HepG2 (cell line): ENCODE data around the gene BBIP1. TPM values are rescaled to one million over a fixed set of nuclear protein-coding genes. Genes with fewer than 3 reads are reported as not detected.

Experiments used
- AKAP8 ChIP-seq: sonication (generic); formaldehyde crosslinking; IDR thresholded peaks from 2 replicates; pipeline ENCODE4 v1.5.1; 2020; ENCODE audit warnings: mild to moderate bottlenecking, missing genetic modification reagents
- CBX2 ChIP-seq, 2 experiments: fragments of 200-600 bp in 1 of 2; sonication (generic); formaldehyde crosslinking in 1 of 2; IDR thresholded peaks; 2 replicates each; pipeline versions ENCODE4 v1.7.0 to v1.8.1; 2018 to 2022; ENCODE audit warnings: low read depth in 2 of 2, low read length in 1 of 2, mild to moderate bottlenecking in 1 of 2, missing genetic modification reagents in 1 of 2
- EHMT2 ChIP-seq: fragments of 200-600 bp; sonication (generic); IDR thresholded peaks from 2 replicates; pipeline ENCODE4 v1.7.0; 2017; ENCODE audit warnings: antibody characterized with exemption, low read depth, low read length, borderline replicate concordance
- KDM6A ChIP-seq: IDR thresholded peaks from 2 replicates; pipeline ENCODE4 v1.6.1; 2016; ENCODE audit warnings: low read depth
- MXI1 ChIP-seq: IDR thresholded peaks from 3 replicates; pipeline ENCODE4 v1.6.1; 2012; ENCODE audit warnings: low read depth, low read length, inconsistent platforms, borderline replicate concordance
- PAF1 ChIP-seq: IDR thresholded peaks from 2 replicates; pipeline ENCODE4 v1.6.1; 2016; ENCODE audit warnings: missing genetic modification reagents, missing compliant biosample characterization
- POLR2A ChIP-seq, 2 experiments: IDR thresholded peaks; 2 replicates each; pipeline ENCODE4 v1.6.1; 2011; ENCODE audit warnings: low read depth in 2 of 2, low read length in 2 of 2, mild to moderate bottlenecking in 1 of 2, moderate library complexity in 1 of 2; ENCODE audit not compliant: insufficient read depth in 1 of 2
- SP1 ChIP-seq, 2 experiments: fragments of 450-650 bp in 1 of 2; sonication (generic) in 1 of 2; formaldehyde crosslinking in 1 of 2; IDR thresholded peaks; 2 replicates each; pipeline versions ENCODE4 v1.4.0 to v1.6.1; 2016 to 2020; ENCODE audit warnings: missing genetic modification reagents in 1 of 2
- ZNF207 ChIP-seq: fragments of 450-650 bp; IDR thresholded peaks from 2 replicates; pipeline ENCODE4 v1.6.1; 2016; ENCODE audit warnings: antibody characterized with exemption, borderline replicate concordance
- ZNF431 ChIP-seq: sonication (generic); formaldehyde crosslinking; IDR thresholded peaks from 2 replicates; pipeline ENCODE4 v1.9.0; 2022; ENCODE audit warnings: missing genetic modification reagents, low read depth, mild to moderate bottlenecking, borderline replicate concordance
- ZNF460 ChIP-seq: sonication (generic); formaldehyde crosslinking; IDR thresholded peaks from 2 replicates; pipeline ENCODE4 v1.5.1; 2020; ENCODE audit warnings: missing genetic modification reagents, mild to moderate bottlenecking, borderline replicate concordance
- ZNF766 ChIP-seq: sonication (generic); formaldehyde crosslinking; IDR thresholded peaks from 2 replicates; pipeline ENCODE4 v1.5.0; 2020; ENCODE audit warnings: missing genetic modification reagents, borderline replicate concordance
- ZNF772 ChIP-seq: sonication (generic); formaldehyde crosslinking; IDR thresholded peaks from 2 replicates; pipeline ENCODE4 v1.5.0; 2020; ENCODE audit warnings: mild to moderate bottlenecking, missing genetic modification reagents
- polyA plus RNA-seq, 8 experiments: library from polyadenylated mRNA; depleted of rRNA in 3 of 8; stranded (reverse) in 7 of 8; unstranded in 1 of 8; fragments of >200 nt; fragmentation: Illumina TruSeq in 4 of 8; extraction: Trizol in 4 of 8; gene quantifications; 2 replicates each; pipeline versions ENCODE4 v1.2.1 to v1.2.3, GENCODE V29; 2011 to 2016; ENCODE audit warnings: low read depth in 4 of 8, missing spikeins in 1 of 8, mixed read lengths in 1 of 8; ENCODE audit not compliant: insufficient read depth in 1 of 8
- total RNA-seq, 5 experiments: library from RNA; depleted of rRNA; stranded (reverse); fragments of >200 nt; fragmentation: Illumina TruSeq; extraction: Trizol; gene quantifications; 2 replicates each; pipeline ENCODE4 v1.2.3, GENCODE V29; 2016; ENCODE audit warnings: low read depth in 1 of 5
- TF ChIP-seq, protein P1 (sequence below): sonication (generic); formaldehyde crosslinking; IDR thresholded peaks from 2 replicates; pipeline ENCODE4 v1.4.0; 2020; ENCODE audit warnings: mild to moderate bottlenecking, missing genetic modification reagents
- TF ChIP-seq, protein P2 (sequence below): sonication (generic); formaldehyde crosslinking; IDR thresholded peaks from 2 replicates; pipeline ENCODE4 v1.4.0; 2020; ENCODE audit warnings: mild to moderate bottlenecking, low read depth, missing genetic modification reagents
- TF ChIP-seq, protein P3 (sequence below): sonication (generic); formaldehyde crosslinking; IDR thresholded peaks from 2 replicates; pipeline ENCODE4 v1.4.0; 2020; ENCODE audit warnings: missing genetic modification reagents, borderline replicate concordance
- TF ChIP-seq, protein P4 (sequence below): IDR thresholded peaks from 2 replicates; pipeline ENCODE4 v1.6.1; 2016; ENCODE audit warnings: missing genetic modification reagents, missing compliant biosample characterization
- TF ChIP-seq, protein P5 (sequence below): sonication (generic); formaldehyde crosslinking; IDR thresholded peaks from 2 replicates; pipeline ENCODE4 v1.4.0; 2020; ENCODE audit warnings: mild to moderate bottlenecking, low read depth, missing genetic modification reagents
- TF ChIP-seq, protein P6 (sequence below): sonication (generic); formaldehyde crosslinking; IDR thresholded peaks from 2 replicates; pipeline ENCODE4 v1.5.1; 2020; ENCODE audit warnings: mild to moderate bottlenecking, missing genetic modification reagents

Gene BBIP1
- total and polyA plus RNA-seq, 2 of the 13 experiments (the other 11 are each of a cell fraction or from before 2014, with no cell fraction given) = 18.3 to 24.1 TPM

DNA sequence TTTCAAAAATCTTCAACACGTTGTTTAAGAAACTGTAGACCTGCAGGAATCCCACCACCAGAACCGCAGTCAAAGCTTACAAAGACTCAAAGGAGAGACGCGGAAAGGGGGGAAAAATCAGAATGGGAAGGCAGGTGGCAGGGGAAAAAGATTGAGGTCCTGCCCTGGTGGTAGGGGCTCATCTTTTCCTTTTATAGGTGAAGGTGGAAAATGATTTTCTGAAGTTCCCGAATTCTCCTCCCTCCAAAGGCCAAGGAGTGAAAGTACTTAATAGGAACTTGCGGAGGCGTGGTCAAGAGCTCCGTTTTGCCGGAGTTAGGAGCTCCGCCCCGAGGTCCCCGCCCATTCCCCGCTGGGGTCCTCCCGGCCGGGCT lies 724 bp downstream of the BBIP1 start (continued):
- TF ChIP-seq CBX2 (IDR thresholded peaks at IDR 0.05; ENCODE audit: low read depth, low read length) (no peak), CBX2 (CRISPR knock-in tag; IDR thresholded peaks at IDR 0.05; ENCODE audit: low read depth) (0 out of 2 replicates have a peak, but pooled peaks have one; percentile 37), ZNF772 (CRISPR knock-in tag) (no peak), POLR2A (IDR thresholded peaks at IDR 0.05; ENCODE audit: insufficient read depth in 1 of 2, low read depth in 2 of 2, low read length in 2 of 2) (no peak), AKAP8 (CRISPR knock-in tag) (no peak), ZNF431 (CRISPR knock-in tag) (no peak), ZNF460 (CRISPR knock-in tag) (no peak), ZNF766 (CRISPR knock-in tag) (no peak), SP1 (IDR thresholded peaks at IDR 0.05) (no peak), SP1 (CRISPR knock-in tag; IDR thresholded peaks at IDR 0.05) (no peak), ZNF207 (no peak), MXI1 (peak; percentile 76; the same call in 1 of the 3 replicates), PAF1 (CRISPR knock-in tag) (no peak), EHMT2 (no peak), KDM6A (CRISPR knock-in tag) (0 out of 2 replicates have a peak, but pooled peaks have one; percentile 17)
- TF ChIP-seq, protein P1, sequence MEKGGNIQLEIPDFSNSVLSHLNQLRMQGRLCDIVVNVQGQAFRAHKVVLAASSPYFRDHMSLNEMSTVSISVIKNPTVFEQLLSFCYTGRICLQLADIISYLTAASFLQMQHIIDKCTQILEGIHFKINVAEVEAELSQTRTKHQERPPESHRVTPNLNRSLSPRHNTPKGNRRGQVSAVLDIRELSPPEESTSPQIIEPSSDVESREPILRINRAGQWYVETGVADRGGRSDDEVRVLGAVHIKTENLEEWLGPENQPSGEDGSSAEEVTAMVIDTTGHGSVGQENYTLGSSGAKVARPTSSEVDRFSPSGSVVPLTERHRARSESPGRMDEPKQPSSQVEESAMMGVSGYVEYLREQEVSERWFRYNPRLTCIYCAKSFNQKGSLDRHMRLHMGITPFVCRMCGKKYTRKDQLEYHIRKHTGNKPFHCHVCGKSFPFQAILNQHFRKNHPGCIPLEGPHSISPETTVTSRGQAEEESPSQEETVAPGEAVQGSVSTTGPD = no peak
- TF ChIP-seq, protein P2, sequence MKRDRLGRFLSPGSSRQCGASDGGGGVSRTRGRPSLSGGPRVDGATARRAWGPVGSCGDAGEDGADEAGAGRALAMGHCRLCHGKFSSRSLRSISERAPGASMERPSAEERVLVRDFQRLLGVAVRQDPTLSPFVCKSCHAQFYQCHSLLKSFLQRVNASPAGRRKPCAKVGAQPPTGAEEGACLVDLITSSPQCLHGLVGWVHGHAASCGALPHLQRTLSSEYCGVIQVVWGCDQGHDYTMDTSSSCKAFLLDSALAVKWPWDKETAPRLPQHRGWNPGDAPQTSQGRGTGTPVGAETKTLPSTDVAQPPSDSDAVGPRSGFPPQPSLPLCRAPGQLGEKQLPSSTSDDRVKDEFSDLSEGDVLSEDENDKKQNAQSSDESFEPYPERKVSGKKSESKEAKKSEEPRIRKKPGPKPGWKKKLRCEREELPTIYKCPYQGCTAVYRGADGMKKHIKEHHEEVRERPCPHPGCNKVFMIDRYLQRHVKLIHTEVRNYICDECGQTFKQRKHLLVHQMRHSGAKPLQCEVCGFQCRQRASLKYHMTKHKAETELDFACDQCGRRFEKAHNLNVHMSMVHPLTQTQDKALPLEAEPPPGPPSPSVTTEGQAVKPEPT = no peak
- TF ChIP-seq, protein P3, sequence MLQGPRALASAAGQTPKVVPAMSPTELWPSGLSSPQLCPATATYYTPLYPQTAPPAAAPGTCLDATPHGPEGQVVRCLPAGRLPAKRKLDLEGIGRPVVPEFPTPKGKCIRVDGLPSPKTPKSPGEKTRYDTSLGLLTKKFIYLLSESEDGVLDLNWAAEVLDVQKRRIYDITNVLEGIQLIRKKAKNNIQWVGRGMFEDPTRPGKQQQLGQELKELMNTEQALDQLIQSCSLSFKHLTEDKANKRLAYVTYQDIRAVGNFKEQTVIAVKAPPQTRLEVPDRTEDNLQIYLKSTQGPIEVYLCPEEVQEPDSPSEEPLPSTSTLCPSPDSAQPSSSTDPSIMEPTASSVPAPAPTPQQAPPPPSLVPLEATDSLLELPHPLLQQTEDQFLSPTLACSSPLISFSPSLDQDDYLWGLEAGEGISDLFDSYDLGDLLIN (CRISPR knock-in tag) = no peak
- TF ChIP-seq, protein P4, sequence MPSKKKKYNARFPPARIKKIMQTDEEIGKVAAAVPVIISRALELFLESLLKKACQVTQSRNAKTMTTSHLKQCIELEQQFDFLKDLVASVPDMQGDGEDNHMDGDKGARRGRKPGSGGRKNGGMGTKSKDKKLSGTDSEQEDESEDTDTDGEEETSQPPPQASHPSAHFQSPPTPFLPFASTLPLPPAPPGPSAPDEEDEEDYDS = peak; percentile 50; the same call in 1 of the 2 replicates
- TF ChIP-seq, protein P5, sequence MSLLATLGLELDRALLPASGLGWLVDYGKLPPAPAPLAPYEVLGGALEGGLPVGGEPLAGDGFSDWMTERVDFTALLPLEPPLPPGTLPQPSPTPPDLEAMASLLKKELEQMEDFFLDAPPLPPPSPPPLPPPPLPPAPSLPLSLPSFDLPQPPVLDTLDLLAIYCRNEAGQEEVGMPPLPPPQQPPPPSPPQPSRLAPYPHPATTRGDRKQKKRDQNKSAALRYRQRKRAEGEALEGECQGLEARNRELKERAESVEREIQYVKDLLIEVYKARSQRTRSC (CRISPR knock-in tag) = no peak
- TF ChIP-seq, protein P6, sequence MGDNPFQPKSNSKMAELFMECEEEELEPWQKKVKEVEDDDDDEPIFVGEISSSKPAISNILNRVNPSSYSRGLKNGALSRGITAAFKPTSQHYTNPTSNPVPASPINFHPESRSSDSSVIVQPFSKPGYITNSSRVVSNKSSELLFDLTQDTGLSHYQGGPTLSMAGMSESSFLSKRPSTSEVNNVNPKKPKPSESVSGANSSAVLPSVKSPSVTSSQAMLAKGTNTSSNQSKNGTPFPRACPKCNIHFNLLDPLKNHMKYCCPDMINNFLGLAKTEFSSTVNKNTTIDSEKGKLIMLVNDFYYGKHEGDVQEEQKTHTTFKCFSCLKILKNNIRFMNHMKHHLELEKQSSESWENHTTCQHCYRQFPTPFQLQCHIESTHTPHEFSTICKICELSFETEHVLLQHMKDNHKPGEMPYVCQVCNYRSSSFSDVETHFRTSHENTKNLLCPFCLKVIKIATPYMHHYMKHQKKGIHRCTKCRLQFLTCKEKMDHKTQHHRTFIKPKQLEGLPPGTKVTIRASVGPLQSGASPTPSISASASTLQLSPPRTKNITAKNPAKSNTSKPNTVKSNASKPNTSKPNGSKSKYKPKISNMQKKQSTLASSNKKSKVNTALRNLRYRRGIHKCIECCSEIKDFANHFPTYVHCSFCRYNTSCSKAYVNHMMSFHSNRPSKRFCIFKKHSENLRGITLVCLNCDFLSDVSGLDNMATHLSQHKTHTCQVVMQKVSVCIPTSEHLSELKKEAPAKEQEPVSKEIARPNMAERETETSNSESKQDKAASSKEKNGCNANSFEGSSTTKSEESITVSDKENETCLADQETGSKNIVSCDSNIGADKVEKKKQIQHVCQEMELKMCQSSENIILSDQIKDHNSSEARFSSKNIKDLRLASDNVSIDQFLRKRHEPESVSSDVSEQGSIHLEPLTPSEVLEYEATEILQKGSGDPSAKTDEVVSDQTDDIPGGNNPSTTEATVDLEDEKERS (CRISPR knock-in tag) = no peak
